Activated T-cell treated with anti-CD3 and anti-CD28 coated beads for 1 hour (primary cell): ENCODE measurements around the gene CDCA3.

Experiments used
- DNase-seq: peaks from one replicate; pipeline ENCODE4 v3.0.0-alpha.2; 2020; ENCODE audit warnings: low read depth

Gene CDCA3

GRCh38 chr12:6819106-6820030 lies 31.7 kb downstream of the CDCA3 start:
- no peak for DNase-seq

- DNase-seq = no peak
Observed at GRCh38 chr12:6818645-6819044, 32.4 kb downstream of the CDCA3 start.

- no peak for DNase-seq
Observed at GRCh38 chr12:6818222-6818621, 32.9 kb downstream of the CDCA3 start.

GRCh38 chr12:6817662-6818157 lies 33.4 kb downstream of the CDCA3 start:
- DNase-seq = no peak

GRCh38 chr12:6817098-6817497 lies 34.0 kb downstream of the CDCA3 start:
- no peak for DNase-seq

GRCh38 chr12:6816598-6816997 lies 34.5 kb downstream of the CDCA3 start:
- DNase-seq = no peak

GRCh38 chr12:6813363-6813762 lies 37.7 kb downstream of the CDCA3 start:
- DNase-seq = no peak

GRCh38 chr12:6810758-6811157 lies 40.3 kb downstream of the CDCA3 start:
- DNase-seq = no peak

- no peak for DNase-seq
Observed at GRCh38 chr12:6809056-6809455, 42.0 kb downstream of the CDCA3 start.

- DNase-seq = no peak
Observed at GRCh38 chr12:6807170-6807569, 43.9 kb downstream of the CDCA3 start.

GRCh38 chr12:6799147-6799546 lies 51.9 kb downstream of the CDCA3 start:
- DNase-seq = no peak
